ENCODE data around the gene MAMDC4.

- TF ChIP-seq, protein P1, sequence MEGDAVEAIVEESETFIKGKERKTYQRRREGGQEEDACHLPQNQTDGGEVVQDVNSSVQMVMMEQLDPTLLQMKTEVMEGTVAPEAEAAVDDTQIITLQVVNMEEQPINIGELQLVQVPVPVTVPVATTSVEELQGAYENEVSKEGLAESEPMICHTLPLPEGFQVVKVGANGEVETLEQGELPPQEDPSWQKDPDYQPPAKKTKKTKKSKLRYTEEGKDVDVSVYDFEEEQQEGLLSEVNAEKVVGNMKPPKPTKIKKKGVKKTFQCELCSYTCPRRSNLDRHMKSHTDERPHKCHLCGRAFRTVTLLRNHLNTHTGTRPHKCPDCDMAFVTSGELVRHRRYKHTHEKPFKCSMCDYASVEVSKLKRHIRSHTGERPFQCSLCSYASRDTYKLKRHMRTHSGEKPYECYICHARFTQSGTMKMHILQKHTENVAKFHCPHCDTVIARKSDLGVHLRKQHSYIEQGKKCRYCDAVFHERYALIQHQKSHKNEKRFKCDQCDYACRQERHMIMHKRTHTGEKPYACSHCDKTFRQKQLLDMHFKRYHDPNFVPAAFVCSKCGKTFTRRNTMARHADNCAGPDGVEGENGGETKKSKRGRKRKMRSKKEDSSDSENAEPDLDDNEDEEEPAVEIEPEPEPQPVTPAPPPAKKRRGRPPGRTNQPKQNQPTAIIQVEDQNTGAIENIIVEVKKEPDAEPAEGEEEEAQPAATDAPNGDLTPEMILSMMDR (IDR thresholded peaks at IDR 0.05; ENCODE audit: low read length), result no peak
- no peak for TF ChIP-seq EZH2phosphoT487 (IDR thresholded peaks at IDR 0.05; ENCODE audit: low read length)
Measured at GRCh38 chr9:136857581-136858412, 5.7 kb downstream of the MAMDC4 start.

Data from MM.1S (cell line).